Skeletal muscle cell (primary cell): ENCODE data around the gene LGSN.
"Not testable (repeated sequence)": the region's sequence is repeated elsewhere in the genome, so short reads cannot be mapped to it uniquely, and the experiment has no call there.

Experiments
- DNase-seq: peaks from one replicate; pipeline ENCODE4 v3.0.0-alpha.2; 2010; ENCODE audit warnings: low read depth
- H3K4me3 ChIP-seq: 2 replicates; pipeline ENCODE4 v1.5.1; 2011; ENCODE audit warnings: low read depth, mild to moderate bottlenecking, control low read depth, low read length, moderate library complexity

The LGSN gene, protein sequence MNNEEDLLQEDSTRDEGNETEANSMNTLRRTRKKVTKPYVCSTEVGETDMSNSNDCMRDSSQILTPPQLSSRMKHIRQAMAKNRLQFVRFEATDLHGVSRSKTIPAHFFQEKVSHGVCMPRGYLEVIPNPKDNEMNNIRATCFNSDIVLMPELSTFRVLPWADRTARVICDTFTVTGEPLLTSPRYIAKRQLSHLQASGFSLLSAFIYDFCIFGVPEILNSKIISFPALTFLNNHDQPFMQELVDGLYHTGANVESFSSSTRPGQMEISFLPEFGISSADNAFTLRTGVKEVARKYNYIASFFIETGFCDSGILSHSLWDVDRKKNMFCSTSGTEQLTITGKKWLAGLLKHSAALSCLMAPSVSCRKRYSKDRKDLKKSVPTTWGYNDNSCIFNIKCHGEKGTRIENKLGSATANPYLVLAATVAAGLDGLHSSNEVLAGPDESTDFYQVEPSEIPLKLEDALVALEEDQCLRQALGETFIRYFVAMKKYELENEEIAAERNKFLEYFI

DNA sequence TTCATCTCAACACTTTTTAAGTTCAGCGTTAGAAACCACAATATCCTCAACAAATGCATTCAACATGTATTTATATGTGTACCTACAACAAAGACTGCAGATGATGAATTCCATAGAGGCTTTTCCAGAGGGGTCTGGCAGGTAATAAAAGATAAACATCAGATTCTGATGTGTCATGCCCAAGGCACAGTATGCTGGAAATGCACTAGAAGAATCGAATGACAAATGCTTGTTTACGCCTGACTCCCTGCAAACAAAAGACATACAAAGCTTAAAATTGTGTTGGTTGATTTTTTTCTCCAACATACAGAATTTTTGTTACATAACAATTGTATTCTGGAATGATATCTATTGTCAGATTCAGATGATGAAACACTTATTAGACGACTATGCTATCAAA is at the start of gene LGSN:
Gene LGSN, minus strand, starts transcription at position 45 of the 400 bp plus-strand sequence. Its CDS starts 40 bp downstream, at position 5.
- no peak for DNase-seq
- no peak within 1 kb of the TSS for H3K4me3 ChIP-seq

- H3K4me3 ChIP-seq, result no peak overlapping the region
- DNase-seq, result no peak
Observed at GRCh38 chr6:63368347-63368746, 48.6 kb upstream of the LGSN start.

DNA sequence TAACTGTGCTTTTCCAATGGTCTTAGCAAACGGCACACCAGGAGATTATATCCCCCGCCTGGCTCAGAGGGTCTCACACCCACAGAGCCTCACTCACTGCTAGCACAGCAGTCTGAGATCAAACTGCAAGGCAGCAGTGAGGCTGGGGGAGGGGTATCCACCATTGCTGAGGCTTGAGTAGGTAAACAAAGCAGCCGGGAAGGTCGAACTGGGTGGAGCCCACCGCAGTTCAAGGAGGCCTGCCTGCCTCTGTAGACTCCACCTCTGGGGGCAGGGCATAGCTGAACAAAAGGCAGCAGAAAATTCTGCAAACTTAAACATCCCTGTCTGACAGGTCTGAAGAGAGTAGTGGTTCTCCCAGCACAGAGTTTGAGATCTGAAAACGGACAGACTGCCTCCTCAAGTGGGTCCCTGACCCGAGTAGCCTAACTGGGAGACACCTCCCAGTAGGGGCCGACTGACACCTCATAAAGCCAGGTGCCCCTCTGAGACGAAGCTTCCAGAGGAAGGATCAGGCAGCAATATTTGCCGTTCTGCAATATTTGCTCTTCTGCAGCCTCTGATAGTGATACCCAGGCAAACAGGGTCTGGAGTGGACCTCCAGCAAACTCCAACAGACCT is 42.8 kb upstream of the LGSN start:
- not testable (repeated sequence) for H3K4me3 ChIP-seq, DNase-seq

DNA sequence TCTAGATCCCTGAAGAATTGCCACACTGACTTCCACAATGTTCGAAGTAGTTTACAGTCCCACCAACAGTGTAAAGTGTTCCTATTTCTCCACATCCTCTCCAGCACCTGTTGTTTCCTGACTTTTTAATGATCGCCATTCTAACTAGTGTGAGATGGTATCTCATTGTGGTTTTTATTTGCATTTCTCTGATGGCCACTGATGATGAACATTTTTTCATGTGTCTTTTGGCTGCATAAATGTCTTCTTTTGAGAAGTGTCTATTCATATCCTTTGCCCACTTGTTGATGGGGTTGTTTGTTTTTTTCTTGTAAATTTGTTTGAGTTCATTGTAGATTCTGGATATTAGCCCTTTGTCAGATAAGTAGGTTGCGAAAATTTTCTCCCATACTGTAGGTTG is 37.6 kb upstream of the LGSN start:
- not testable (repeated sequence) for H3K4me3 ChIP-seq, DNase-seq

DNA sequence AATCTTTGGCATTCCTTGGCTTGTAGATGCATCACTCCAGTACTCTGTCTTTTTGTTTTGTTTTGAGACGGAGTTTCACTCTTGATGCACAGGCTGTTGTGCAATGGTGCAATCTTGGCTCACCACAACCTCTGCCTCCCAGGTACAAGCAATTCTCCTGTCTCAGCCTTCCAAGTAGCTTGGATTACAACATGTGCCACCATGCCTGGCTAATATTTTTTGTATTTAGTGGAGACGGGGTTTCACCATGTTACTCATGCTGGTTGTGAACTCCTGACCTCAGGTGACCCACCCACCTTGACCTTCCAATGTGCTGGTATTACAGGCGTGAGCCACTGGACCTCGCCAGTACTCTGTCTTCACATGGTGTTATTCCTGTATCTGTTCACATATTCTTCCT is 35.8 kb upstream of the LGSN start:
- no peak for DNase-seq
- no peak overlapping the region for H3K4me3 ChIP-seq

DNA sequence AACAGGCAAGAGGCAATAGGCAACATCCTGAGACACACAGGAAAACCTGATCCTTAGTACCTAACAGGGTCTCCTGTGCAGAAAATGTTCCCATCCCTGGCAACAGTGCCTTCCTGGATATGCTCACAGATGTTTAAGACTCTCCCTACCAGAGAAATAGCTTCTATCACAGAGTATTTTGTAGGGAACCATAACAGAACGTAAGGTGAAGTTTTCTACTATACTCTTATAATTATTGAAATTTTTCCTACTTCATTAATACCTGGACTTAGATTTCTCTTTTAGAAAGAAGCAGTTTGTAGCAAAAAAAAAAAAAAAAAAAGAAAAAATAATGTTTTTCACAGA is 33.5 kb upstream of the LGSN start:
- no peak overlapping the region for H3K4me3 ChIP-seq
- DNase-seq, result no peak

GRCh38 chr6:63352544-63353285 is 32.9 kb upstream of the LGSN start:
- DNase-seq, result peak; percentile 21
- H3K4me3 ChIP-seq, result no peak overlapping the region

- DNase-seq, result peak; percentile 39
- H3K4me3 ChIP-seq, result no peak overlapping the region
Observed at GRCh38 chr6:63352069-63352543, 32.3 kb upstream of the LGSN start.

DNA sequence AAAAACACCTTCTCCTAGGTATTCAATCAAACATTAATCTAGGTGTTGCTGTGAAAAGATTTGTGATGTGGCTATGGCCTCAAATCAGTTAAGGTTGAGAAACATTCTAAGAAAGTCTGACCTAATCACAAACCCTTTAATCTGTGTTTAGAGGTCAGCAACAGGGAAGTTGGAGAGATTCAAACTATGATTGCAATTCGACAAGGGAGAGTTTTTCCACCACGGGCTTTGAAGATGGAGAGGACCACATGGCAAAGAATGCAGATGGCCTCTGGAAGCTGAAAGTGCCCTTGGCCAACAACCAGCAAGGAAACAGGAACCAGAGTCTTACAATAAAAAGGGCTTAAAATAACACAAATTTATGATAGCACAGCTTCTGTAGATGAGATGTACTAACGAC is 29.6 kb upstream of the LGSN start:
- no peak for DNase-seq
- H3K4me3 ChIP-seq, result no peak overlapping the region

DNA sequence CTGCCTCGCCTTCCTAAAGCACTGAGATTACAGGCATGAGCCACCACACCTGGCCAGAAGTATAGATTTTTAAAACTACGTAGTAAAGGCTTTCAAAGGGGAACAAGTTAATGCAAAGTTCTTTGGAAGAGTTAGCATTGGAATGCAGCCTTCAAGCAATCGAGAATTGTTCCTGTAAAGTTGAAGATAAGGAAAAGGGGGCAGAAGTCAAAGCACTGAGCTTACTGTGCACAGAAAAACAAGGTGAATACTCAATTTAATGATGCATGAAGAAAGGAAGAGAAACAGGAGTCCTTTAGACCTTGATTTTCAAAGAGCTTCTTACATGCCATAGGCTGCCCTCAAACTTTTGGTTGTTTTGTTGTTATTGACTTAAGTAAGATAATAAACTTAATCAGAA is 29.1 kb upstream of the LGSN start:
- no peak overlapping the region for H3K4me3 ChIP-seq
- DNase-seq, result no peak

GRCh38 chr6:63347599-63347998 is 27.8 kb upstream of the LGSN start:
- DNase-seq, result peak; percentile 71
- H3K4me3 ChIP-seq, result no peak overlapping the region

DNA sequence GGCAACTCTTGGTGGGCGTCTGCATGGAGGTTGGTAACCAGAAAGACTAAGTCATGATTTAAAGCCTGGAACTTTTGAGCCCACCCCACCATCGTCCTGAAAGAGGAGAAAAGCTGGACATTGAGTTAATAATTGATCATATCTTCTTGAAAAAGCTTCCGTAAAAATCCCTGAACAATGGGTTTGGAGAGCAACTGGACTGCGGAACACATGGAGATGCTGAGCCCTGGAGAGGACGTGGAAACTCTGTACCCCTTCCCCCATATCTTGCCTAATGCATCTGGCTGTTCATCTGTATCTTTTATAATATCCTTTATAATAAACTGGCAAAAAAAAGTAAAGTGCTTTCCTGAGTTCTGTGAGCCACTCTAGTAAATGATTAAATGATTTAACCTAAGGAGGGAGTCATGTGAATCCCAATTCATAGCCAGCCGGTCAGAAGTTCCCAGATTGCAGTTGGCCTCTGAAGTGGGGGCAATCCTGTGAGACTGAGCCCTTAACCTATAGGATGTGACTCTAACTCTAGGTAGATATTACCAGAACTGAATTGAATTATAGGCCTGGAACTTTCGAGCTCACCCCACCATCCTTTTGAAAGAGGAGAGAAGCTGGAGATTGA is 26.5 kb upstream of the LGSN start:
- DNase-seq, result no peak
- no peak overlapping the region for H3K4me3 ChIP-seq

GRCh38 chr6:63340351-63340750 is 20.6 kb upstream of the LGSN start:
- DNase-seq, result no peak

GRCh38 chr6:63334652-63335051 is 14.9 kb upstream of the LGSN start:
- H3K4me3 ChIP-seq, DNase-seq: not testable (repeated sequence)

More at GRCh38 chr6:63340351-63340750, 20.6 kb upstream of the LGSN start:
- no peak overlapping the region for H3K4me3 ChIP-seq

- DNase-seq, result no peak
- H3K4me3 ChIP-seq, result no peak overlapping the region
Observed at GRCh38 chr6:63333440-63333839, 13.7 kb upstream of the LGSN start.

GRCh38 chr6:63326630-63327029 is 6.8 kb upstream of the LGSN start:
- not testable (repeated sequence) for DNase-seq, H3K4me3 ChIP-seq

DNA sequence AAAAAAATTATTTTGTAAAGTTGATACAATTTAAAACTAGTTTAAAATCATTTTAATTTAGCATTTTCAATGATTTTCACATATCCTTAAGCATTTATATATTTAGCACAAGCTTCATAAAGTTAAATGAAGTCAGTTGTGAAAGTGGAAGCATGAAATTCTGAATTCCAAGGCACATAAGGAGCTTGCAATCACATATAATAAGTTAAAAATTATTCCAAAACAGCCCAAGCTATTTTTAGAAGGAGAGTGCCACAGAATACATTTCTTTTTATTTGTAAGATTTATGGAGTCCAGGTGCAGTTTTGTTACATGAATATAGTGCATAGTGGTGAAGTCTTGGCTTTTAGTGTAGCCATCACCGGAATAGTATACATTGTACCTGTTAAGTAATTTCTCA is 3.2 kb upstream of the LGSN start:
- no peak for DNase-seq
- H3K4me3 ChIP-seq, result no peak overlapping the region

DNA sequence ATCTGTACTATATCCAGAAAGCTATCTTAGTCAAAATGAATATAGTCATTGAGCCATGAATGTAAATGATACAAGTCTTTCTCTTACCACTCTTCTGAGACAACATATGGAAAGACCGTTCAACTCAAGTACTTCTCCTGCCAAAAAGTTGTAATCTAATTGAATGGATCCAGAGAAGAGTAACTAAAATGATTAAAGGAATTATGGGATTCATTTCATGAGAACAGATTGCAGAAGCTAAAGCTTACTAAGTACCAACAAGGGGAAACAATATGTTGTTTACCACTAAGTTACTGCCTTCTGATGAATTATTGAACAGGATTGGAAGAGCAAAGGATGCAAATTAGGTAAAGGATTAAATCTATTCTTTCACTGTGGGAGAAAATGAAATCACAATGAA is 2.0 kb upstream of the LGSN start:
- no peak for DNase-seq
- no peak overlapping the region for H3K4me3 ChIP-seq

DNA sequence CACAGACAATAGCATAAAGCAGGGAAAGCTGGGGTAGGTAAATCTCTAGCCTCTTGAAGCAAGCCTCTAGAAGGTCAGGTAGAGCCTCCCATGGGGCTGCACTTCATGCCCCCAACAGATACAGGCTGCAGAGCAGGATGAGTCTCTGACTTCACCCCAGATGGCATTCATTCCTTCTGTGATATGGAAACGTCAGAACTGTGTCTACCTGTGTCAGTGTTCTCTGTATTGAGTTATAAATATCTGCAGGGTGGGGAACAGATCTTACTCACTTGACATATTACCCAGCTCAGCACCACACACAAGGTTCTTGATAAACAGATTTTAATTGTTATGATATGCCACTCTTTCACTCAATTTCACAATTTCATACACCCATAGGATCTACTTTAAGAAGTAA is 2.1 kb downstream of the LGSN start:
- DNase-seq, result no peak
- no peak overlapping the region for H3K4me3 ChIP-seq

DNA sequence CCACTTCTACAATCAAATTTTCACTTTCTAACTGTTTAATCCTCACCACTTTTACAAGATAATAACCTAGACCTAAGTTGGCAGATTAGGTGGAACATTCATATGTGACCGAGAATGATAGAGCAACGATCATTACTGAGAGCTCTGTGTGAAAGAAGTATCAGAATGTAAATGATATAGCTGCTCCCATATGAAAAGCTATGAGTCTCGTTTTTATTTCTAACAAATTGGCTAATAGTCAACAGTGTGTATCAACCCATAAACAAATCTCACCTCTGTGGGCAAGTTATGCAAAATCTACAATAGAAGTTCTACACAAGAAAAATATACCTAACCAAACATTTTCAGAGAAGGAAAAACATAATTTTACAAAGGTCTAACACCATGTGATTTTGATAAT is 3.7 kb downstream of the LGSN start:
- no peak overlapping the region for H3K4me3 ChIP-seq
- DNase-seq, result no peak
